Kidney epithelial cell (primary cell): Measurements from ENCODE around the gene BTBD9. TPM values are rescaled to one million over a fixed set of nuclear protein-coding genes. Genes with fewer than 3 reads are reported as not detected.

Source experiments
- DNase-seq: peaks from one replicate; pipeline ENCODE4 v3.0.0-alpha.2; 2010; ENCODE audit warnings: low read depth
- H3K27me3 ChIP-seq: 2 replicates; pipeline ENCODE4 v1.6.0; 2011; ENCODE audit warnings: low read length; ENCODE audit not compliant: control insufficient read depth, insufficient read depth
- H3K36me3 ChIP-seq: 2 replicates; pipeline ENCODE4 v1.5.1; 2011; ENCODE audit warnings: low read length; ENCODE audit not compliant: control insufficient read depth, insufficient read depth
- H3K4me3 ChIP-seq: 2 replicates; pipeline ENCODE4 v1.5.1; 2011; ENCODE audit warnings: low read depth, mild to moderate bottlenecking, control low read depth, low read length
- total RNA-seq: library from RNA; depleted of rRNA; stranded (reverse); fragments of >200 nt; gene quantifications from 2 replicates; pipeline ENCODE4 v1.2.3, GENCODE V29; 2015
- TF ChIP-seq, protein P1 (sequence below): IDR thresholded peaks from 2 replicates; pipeline ENCODE4 v1.5.1; 2011; ENCODE audit warnings: mild to moderate bottlenecking, moderate library complexity, low read length, control low read depth, inconsistent platforms; ENCODE audit not compliant: insufficient read depth, poor library complexity, severe bottlenecking

Gene BTBD9
- total RNA-seq, 1 donor from 2014 or later = 7.3 TPM

DNA sequence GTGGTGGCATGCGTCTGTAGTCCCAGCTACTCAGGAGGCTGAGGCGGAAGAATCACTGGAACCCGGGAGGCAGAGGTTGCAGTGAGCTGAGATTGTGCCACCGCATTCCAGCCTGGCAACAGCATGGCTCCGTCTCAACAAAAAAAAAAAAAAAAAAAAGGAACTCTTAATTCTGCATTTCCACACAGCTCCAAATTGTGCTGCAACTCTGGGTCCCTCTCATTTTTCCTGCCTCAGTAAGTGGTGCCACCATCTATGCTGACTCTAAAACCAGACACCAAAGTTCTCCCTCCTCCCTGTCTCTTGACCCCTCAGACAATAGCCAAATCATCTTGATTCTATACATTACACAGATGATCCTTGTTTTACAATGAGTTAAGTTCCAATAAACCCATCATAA, 133.9 kb downstream of the BTBD9 start:
- no peak overlapping the region for H3K4me3 ChIP-seq
- H3K36me3 ChIP-seq = no peaks in the 10 kb centered on the region
- DNase-seq = no peak
- TF ChIP-seq, protein P1, sequence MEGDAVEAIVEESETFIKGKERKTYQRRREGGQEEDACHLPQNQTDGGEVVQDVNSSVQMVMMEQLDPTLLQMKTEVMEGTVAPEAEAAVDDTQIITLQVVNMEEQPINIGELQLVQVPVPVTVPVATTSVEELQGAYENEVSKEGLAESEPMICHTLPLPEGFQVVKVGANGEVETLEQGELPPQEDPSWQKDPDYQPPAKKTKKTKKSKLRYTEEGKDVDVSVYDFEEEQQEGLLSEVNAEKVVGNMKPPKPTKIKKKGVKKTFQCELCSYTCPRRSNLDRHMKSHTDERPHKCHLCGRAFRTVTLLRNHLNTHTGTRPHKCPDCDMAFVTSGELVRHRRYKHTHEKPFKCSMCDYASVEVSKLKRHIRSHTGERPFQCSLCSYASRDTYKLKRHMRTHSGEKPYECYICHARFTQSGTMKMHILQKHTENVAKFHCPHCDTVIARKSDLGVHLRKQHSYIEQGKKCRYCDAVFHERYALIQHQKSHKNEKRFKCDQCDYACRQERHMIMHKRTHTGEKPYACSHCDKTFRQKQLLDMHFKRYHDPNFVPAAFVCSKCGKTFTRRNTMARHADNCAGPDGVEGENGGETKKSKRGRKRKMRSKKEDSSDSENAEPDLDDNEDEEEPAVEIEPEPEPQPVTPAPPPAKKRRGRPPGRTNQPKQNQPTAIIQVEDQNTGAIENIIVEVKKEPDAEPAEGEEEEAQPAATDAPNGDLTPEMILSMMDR = no peak
- no peaks in the 10 kb centered on the region for H3K27me3 ChIP-seq

GRCh38 chr6:38504996-38505395, 134.7 kb downstream of the BTBD9 start:
- Histone ChIP-seq H3K4me3 (no peak overlapping the region), H3K27me3 (no peaks in the 10 kb centered on the region), H3K36me3 (no peaks in the 10 kb centered on the region)
- TF ChIP-seq, protein P1 = no peak
- DNase-seq = no peak

- Histone ChIP-seq H3K36me3 (no peaks in the 10 kb centered on the region), H3K4me3 (no peak overlapping the region), H3K27me3 (no peaks in the 10 kb centered on the region)
- no peak for DNase-seq
- TF ChIP-seq, protein P1 = no peak
Observed at GRCh38 chr6:38503960-38504682, 135.6 kb downstream of the BTBD9 start.

GRCh38 chr6:38503032-38503773, 136.5 kb downstream of the BTBD9 start:
- TF ChIP-seq, protein P1 = no peak
- no peak overlapping the region for H3K4me3 ChIP-seq
- DNase-seq = no peak
- no peaks in the 10 kb centered on the region for H3K36me3 ChIP-seq
- no peaks in the 10 kb centered on the region for H3K27me3 ChIP-seq

DNA sequence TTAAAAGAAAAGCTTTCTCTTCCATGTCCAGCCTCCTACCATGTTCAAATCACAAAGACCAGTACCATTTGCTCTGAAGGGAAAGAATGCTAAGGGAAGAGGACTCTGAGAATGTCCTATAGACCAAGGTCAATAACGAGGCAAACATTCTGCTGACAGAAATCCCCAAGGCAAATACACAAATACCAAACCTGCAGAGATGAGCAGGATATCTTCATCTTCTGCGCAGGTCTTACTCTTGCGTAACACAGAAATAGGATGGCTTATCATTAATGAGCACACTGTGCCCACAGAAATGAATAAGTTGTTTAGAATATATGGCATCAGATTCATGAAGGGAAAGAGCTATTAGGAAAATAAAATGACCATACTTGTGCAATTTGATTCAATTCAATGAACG, 137.3 kb downstream of the BTBD9 start:
- Histone ChIP-seq H3K36me3 (no peaks in the 10 kb centered on the region), H3K27me3 (no peaks in the 10 kb centered on the region), H3K4me3 (no peak overlapping the region)
- DNase-seq = no peak
- TF ChIP-seq, protein P1 = no peak
